ENCODE results near the gene AFAP1L2.

AFAP1L2 gene

GRCh38 chr10:114271779-114272167 lies 132.5 kb downstream of the AFAP1L2 start:
- TF ChIP-seq CTCF (conservative IDR thresholded peaks at IDR 0.05; ENCODE audit: low read depth, low read length): no peak
- DNase-seq (ENCODE audit: low read depth): peak; percentile 74
- H3K4me3 ChIP-seq (ENCODE audit: low read length): no peak overlapping the region

DNA sequence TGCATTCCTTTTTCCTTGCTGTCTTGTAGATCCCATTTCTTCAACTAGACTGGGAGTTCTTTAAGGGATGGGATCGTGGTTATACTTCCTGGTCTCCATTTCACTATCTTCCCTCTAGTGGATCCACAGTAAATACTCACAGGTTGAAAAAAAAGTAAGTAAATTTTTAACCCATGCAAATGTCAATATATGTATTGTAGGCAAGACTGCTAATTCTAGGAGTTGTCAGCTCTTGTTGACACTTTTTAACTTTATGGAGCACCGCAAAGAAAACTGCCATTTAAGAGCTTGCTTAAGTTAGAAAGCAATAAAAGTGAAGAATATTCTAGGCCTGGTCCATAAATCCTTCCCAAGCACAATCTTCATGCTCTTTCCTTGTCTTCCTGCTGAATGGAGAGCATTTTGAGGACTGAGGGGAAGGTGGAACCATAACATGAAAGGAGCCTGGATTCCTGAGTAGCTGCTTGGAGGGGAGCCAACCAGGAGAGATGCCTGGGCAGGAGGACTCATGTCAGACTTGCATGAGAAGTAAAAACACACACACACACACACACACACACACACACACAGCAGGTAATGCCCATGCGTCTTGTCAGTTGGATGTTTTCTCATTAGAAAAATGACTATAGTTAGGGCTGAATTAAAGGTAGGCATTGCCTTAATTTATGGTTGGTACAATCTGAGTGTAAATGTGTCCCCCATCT lies 133.1 kb downstream of the AFAP1L2 start:
- TF ChIP-seq CTCF (conservative IDR thresholded peaks at IDR 0.05; ENCODE audit: low read depth, low read length): no peak
- DNase-seq (ENCODE audit: low read depth): peak; percentile 18
- no peak overlapping the region for H3K4me3 ChIP-seq (ENCODE audit: low read length)

DNA sequence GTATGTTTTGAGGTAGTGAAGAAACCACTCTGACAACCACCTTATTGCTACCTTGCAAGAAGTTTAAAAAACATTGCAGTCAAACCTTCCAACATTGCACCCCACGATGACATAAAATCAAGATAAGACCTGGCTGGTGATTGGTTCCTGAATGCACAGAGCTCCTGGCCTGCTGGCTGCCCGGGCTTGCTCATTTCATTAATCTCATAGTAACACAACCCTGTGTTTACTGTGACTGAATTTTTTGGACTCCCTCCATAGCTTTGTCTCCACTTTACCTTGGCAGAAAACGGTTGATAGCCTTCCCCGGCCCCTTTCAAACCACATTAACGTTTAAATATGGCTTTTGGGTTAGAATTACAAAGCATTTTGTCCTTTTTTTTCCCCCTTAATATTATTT lies 137.8 kb downstream of the AFAP1L2 start:
- no peak for TF ChIP-seq CTCF (conservative IDR thresholded peaks at IDR 0.05; ENCODE audit: low read depth, low read length)

GRCh38 chr10:114265392-114266053 lies 138.8 kb downstream of the AFAP1L2 start:
- H3K4me3 ChIP-seq (ENCODE audit: low read length): no peak overlapping the region
- no peak for DNase-seq (ENCODE audit: low read depth)
- TF ChIP-seq CTCF (conservative IDR thresholded peaks at IDR 0.05; ENCODE audit: low read depth, low read length): no peak

More for the DNA sequence above, 137.8 kb downstream of the AFAP1L2 start:
- DNase-seq (ENCODE audit: low read depth): peak; percentile 66
- no peak overlapping the region for H3K4me3 ChIP-seq (ENCODE audit: low read length)

DNA sequence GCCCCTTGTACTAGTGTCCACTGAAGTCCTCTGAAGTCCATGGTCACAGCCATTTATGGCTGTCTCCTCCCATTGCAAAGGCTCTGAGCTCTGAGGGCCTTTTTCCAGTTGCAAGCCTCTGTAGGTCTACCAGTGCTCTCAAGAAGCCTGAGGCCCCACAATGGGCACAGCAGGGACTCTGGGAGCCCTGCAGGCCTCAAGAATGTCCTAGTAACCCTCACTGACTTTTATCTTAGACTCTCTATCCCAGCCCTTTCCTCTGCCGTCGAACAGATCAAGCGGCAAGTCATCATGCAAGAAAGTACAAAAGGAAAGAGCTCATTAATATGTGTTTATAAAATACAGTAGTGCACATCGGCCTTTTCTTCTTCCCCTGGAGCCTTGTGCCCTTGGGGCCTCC lies 141.8 kb downstream of the AFAP1L2 start:
- no peak for DNase-seq (ENCODE audit: low read depth)
- no peak for TF ChIP-seq CTCF (conservative IDR thresholded peaks at IDR 0.05; ENCODE audit: low read depth, low read length)
- no peak overlapping the region for H3K4me3 ChIP-seq (ENCODE audit: low read length)

GRCh38 chr10:114261076-114261475 lies 143.2 kb downstream of the AFAP1L2 start:
- no peak overlapping the region for H3K4me3 ChIP-seq (ENCODE audit: low read length)
- no peak for DNase-seq (ENCODE audit: low read depth)
- TF ChIP-seq CTCF (conservative IDR thresholded peaks at IDR 0.05; ENCODE audit: low read depth, low read length): no peak

GRCh38 chr10:114260366-114260765 lies 143.9 kb downstream of the AFAP1L2 start:
- H3K4me3 ChIP-seq (ENCODE audit: low read length): no peak overlapping the region
- DNase-seq (ENCODE audit: low read depth): no peak
- TF ChIP-seq CTCF (conservative IDR thresholded peaks at IDR 0.05; ENCODE audit: low read depth, low read length): no peak
